NCI-H2227 (cell line): ENCODE data around the gene TRIM50.
"Not testable (repeated sequence)": the region's sequence is repeated elsewhere in the genome, so short reads cannot be mapped to it uniquely, and the experiment has no call there.

ENCODE experiments used
- DNase-seq: peaks from one replicate; lab custom pipeline; 2025; ENCODE audit not compliant: unreplicated experiment; lab: John Stamatoyannopoulos, UW

TRIM50 gene

DNA sequence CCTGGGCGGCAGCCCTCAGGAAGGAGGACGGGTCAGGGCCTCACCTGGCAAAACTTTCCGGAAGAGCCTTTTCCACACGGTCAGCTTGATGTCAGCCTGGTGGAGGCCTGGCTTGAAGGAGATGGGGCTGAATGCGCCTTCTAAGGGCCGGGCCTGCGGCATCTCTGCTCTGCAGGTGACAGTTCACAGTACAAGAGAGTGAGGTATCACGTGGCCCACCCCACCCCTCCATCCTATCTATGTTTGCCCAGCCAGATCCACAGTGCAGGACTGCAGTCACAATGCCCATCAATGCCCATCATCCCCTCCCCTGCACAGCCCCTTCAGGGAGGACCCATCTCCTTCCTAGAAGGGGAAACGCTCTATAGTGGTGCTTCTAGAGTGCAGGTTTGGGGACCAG is 11.4 kb downstream of the TRIM50 start:
- DNase-seq, result no peak

DNA sequence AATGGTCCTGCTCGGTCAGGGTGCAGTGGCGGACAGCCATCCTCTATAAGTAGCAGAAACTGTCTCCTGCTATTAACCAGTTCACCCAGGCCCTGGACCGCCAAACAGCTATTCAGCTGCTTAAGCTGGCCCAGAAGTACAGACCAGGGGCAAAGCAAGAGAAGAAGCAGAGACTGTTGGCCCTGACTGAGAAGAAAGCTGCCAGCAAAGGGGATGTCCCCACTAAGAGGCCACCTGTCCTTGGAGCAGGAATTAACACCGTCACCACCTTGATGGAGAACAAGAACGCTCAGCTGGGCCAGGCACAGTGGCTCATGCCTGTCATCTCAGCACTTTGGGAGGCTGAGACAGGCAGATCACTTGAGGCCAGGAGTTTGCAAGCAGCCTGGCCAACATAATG is 13.6 kb downstream of the TRIM50 start:
- DNase-seq, result no peak

DNA sequence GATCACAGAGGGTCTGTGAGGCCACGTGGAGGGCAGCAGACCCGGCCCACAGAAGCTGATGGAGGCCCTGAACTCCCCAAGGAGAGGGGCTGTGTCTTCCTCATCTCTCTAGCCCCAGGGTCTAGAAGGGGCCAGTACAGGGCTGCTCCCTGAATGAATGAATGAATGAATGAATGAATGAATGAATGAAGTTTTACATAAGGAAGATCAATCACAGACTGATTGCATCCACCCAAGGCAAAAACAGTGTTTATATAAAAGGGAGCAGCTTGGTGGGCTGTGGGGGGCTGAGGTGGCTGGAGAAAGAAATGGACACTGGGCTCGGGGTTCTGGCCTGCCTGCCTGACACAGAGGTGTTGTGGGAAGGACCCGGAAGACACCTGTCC is 14.4 kb downstream of the TRIM50 start:
- no peak for DNase-seq

DNA sequence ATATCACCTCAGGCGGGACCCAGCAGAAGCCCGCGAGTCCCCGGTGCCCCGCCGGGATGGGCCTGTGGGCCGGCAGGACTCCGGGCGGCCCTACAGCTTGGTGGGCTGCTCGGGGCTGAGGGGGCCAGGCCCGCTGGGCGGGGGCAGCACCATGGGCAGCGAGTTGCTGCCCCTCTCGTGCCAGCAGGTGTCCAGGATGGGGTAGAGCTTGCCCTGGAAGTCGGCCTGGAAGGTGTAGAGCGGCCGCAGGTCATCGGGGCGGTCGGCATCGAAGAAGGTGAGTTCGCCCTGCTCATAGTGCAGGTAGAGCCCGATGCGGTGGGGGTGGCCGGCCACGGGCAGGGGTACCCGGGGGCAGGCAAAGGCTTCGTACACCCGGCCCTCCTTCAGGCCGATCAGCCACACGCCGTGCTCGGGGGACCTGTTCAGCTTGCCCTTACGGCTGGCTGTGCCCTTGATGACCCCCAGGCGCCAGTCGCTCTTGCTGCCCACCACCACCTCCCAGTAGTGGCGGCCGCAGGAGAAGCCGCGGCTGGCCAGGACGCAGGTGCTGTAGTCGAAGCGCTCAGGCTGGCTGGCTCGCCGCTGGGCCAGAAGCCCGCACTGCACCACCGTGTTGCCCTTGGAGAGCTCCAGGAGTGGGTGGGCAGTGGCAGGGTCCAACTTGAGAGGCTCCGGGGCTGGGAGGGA is 14.9 kb downstream of the TRIM50 start:
- DNase-seq, result no peak

DNA sequence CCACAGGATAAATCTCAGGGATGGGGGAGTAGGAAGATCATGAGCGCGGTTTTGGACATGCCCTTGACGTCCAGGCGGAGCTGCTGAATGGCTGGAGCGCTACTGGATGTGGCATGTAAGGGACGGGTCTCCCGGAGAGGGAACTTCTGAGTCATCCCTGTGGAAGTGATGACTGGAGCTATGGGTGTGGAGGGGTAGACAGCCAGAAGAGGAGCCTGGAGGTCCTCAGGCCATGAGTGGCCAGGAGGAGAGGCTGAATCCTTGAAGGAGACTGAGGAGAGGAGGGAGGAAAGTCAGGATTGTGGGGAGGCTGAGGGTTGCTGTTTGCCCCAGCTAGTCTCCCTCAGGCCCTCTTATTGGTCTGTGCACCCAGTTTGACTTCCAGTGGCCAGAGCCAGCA is 16.5 kb downstream of the TRIM50 start:
- DNase-seq, result not testable (repeated sequence)

DNA sequence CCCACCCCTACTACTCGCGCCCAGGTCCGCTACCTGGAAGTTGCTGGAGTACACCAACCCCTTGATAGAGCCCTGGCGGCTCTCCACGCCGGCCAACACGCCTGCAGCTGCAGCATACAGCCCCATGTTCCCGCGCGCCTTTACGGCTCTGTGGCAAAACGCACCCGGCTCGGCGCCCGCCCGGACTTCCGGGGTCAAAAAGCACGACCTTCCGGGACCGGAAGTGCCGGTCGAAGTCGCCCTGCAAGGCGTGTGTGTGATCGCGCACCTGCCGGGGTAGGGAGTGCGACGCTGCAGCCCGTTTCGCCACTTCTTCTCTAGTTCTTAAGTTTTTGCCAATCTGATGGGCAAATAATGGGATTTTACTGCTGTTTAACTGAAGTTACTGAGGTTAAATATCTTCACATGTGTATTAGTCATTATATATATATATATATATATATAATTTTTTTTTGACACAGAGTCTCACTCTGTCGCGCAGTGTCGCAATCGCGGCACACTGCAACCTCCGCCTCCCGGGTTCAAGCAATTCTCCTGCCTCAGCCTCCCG is 19.1 kb downstream of the TRIM50 start, which contains the start of gene NSUN5:
TSS of gene NSUN5 (minus strand) at position 162 of the 550 bp plus-strand sequence. CDS start at position 126, 36 bp downstream.
- DNase-seq, result peak; percentile 76

DNA sequence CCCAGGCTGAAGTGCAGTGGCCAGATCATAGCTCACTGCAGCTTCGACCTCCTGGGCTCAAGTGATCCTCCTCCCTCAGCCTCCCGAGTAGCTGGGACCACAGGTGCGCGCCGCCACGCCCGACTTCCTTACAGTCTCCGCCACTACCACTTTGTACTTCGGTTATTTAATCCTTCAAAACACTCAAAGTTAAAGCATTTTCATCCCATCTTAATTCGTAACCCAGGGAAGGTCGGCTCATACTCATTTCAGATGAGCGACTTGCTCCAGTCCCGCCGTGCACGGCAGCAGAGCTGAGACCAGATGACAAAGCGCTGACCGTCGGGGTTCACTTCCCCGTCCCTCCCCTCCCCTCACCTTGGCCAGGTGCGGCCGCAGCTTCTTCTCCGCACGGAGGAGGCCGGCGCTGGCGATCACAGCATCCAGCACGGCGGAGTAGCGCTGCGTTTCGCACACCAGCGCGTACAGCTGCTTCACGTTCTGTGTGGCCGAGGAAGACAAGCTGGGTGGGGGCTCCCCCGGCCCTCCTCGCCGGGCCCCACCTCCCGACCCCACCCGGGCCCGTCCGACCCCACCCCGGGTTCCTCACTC is 19.7 kb downstream of the TRIM50 start:
- peak; percentile 43 for DNase-seq

DNA sequence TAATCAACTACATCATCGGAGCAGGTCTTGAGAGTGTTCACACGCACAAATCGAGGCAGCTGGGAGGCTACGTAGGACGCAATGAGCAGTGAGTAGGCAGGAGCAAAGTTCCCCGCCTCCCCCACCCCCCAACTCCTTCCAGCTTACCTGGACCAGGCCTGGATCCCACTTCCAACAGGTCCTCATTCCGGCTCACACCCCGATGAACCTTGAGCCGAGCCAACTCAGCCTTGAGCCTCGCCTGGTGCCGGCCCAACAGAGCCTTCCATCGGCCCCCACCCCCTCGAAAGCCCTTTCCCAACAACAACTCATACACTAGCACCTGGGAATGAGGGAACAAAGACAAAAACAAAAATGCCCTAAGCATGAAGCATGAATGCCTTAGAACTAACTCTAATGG is 20.4 kb downstream of the TRIM50 start:
- DNase-seq, result no peak

DNA sequence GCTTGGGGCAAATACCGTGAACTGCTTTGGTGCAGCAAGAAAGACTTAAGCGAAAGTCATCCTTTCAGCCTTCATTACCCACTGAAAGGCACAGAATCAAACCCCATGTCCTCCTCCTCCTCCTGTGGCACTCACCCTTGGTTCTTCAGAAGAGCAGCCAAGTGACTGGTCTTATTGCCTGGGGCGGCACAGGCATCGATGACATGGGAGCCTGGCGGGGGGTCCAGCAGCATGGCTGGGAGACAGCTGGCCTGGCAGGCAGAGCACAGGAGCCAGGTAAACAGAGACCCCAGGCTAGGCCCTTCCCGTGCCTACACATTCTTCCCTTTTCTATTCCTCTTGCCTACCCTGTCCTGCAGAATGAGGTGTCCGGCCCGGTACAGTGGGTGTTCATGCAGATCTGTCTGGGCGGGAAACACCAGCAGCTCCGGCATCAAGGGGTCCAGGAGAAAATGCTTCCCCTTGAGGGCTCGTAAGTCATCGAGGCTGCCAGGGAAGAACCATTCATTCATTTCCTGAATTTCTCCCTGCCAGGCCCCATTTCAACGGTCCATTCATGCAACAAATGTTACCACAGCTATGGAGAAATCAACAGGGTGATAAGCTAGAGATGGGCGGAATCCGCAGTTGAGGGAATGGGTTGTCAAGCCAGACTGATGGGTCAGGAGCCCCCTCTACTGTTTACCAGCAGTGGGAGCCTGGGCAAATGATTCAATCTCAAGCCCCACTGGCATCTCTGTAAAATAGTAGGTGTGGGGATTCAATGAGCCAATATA is 23.1 kb downstream of the TRIM50 start:
- not testable (repeated sequence) for DNase-seq

DNA sequence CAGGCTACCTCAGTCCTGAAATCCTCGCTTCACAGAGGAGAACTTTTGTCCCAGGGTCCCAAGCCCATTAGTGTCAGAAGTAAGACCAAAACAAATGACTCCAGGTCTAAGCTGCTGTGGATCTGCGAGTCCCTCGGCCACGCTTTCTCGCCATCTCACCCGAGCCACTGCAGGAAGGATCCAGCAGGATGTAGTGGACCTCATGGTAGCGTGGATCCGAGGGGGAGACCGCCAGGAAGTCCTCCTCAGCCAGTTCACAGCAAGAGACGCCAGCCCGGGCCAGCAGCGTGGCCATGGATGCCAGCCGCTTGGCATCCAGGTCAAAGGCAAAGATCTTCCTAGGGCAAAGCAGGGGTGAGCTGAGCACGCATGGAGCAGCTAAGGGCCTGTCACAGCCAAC is 23.8 kb downstream of the TRIM50 start:
- no peak for DNase-seq

DNA sequence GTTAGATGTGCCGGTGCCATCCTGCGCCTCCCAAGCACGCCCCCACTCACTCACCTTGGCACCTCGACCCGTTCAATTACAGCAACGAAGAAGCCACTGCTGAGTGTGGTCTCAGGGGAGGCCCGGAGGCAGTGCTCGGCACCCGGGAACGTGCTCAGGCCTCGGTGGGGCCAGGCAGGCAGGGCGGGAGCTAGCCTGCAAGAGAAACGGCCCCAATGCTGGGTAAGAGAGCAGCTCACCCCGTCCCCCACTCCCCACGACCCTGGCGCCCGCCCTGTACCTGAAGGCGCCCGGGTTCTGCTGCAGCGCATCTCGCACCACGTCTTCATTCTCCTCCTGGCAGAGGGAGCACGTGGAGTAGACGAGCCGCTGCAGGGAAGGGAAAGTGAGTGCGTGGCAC is 24.3 kb downstream of the TRIM50 start:
- no peak for DNase-seq

DNA sequence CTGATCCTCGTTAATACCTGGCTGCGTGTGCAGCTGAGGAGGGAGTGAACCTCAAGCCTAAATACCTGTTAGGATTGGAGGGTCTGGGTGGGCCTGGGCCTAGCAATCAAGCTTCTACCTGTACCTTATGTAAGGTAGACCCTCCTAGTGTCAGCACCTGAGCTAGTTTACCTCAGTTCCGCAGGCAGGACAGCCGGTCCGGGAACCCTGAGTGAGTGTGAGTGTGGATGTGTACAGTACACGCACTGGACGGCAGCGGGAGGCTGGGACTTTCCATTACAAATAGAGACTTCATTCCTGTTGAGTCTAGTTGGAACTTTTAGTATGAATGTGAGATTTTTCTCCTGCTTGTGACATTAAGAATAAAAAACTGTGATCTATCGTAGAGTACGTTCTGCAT is 25.0 kb downstream of the TRIM50 start:
- DNase-seq, result not testable (repeated sequence)

DNA sequence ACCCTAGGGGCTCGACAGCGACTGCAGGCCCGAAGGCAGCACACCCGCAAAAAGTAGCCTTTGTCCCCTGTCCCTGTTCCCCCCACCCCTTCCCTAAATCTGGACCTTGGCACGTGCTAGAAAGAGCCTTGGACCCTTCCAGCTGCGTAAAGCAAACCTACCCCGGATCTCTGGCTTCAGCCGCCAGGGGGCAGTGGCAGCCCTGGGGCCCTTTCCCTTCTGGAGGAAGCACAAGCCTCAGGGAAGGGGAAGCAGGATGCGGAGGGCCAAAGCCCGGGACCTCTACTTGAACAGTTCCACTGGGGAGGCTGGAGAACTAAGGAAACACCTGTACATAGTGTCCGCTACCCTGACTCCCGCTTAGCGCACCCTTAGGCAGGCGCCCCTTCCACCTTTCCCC is 26.8 kb downstream of the TRIM50 start:
- DNase-seq, result not testable (repeated sequence)

DNA sequence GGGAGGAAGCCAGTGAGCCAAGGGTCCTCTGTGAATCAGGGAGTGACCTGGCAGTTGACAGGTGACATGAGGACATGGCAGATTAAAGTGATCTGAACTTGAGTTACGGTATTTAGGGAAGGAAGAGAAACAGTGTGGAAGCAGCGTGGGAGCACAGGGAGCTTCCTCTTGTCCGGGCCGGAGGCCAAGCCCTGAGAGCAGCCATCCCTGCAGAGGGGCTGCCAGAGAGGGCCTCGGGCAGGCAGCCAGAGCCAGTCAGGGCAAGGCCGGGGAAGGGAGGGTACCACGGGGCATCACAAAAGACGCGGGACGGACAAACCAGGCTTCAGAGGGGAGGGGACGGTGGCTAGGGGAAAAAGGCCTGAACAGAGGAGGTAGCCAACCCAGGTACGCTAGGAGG is 28.1 kb downstream of the TRIM50 start:
- not testable (repeated sequence) for DNase-seq

DNA sequence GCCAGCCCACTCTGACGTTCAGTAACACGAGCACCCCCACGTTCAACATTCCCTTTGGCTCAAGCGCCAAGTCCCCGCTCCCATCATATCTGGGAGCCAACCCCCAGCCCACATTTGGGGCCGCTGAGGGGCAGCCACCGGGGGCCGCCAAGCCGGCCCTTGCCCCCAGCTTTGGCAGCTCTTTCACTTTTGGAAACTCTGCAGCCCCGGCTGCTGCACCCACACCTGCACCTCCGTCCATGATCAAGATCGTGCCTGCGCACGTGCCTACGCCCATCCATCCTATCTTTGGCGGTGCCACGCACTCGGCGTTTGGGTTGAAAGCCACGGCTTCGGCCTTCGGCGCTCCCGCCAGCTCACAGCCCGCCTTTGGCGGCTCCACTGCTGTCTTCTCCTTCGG is 30.2 kb downstream of the TRIM50 start:
- DNase-seq, result not testable (repeated sequence)

DNA sequence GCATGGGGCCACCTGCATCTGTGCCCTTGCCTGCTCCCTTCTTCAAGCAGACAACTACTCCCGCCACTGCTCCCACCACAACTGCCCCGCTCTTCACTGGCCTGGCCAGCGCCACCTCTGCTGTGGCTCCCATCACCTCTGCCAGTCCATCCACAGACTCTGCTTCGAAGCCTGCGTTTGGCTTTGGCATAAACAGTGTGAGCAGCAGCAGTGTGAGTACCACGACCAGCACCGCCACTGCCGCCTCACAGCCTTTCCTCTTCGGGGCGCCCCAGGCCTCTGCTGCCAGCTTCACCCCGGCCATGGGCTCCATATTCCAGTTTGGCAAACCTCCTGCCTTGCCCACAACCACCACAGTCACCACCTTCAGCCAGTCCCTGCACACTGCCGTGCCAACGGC is 30.6 kb downstream of the TRIM50 start:
- DNase-seq, result not testable (repeated sequence)

DNA sequence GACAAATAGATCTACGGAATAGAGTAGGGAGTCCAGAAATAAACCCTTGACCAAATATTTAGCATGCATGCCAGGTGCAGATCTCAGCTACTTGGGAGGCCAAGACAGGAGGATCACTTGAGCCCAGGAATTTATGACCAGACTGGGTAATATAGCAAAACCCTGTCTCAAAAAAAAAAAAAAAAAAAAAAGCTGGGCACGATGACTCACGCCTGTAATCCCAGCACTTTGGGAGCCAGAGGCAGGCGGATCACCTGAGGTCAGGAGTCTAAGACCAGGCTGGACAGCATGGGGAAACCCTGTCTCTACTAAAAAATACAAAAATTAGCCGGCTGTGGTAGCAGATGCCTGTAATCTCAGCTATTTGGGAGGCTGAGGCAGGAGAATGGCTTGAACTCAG is 50.7 kb downstream of the TRIM50 start:
- DNase-seq, result not testable (repeated sequence)

DNA sequence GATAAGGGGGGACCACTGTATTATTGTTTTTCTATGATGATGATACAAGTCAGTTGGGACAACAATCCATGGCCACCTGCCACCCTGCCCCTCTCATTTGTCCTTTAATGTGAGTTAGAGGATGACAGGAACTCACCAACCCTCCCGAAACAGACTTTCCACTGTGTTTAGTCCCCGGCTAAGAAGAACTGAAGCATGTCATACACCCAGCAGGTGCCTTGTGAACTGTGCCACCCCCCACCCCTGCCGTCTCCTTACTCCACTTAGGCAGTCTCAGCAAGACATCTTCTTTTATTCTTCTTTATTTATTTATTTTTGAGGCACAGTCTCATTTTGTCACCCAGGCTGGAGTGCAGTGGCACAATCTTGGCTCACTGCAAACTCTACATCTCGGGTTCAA is 60.1 kb downstream of the TRIM50 start:
- DNase-seq, result not testable (repeated sequence)

DNA sequence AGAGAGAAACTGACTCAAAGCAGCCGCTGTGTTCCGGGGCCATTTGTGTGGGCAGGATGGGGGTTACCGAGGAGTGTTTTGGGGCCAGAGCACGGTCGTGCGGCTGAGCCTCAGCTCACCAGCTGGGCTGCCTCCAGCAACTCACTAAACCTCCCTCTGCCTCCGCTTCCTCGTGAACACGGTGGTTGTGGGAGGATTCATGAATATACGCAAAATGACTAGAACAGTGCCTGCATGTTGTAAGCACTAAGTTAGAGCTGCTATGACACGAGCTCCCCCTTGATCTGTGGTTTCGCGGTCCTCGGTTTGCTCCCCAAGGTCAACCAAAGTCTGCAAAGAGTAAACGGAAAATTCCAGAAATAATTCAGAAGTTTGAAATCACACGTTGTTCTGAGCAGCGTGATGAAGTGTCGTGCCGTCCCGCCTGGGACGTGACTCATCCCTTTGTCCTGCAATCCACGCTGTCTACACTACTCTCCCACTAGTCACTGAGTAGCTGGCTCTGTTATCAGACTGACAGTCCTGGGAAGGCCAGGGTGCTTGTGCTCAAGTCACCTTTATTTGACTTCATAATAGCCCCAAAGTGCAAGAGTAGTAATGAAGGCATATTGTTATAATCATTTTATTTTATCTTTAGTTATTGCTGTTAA is 61.0 kb downstream of the TRIM50 start:
- not testable (repeated sequence) for DNase-seq
